SU-DHL-6 (cell line): ENCODE data around the gene TENT4A.

Experiments used
- EZH2phosphoT487 ChIP-seq: fragments of 200-600 bp; sonication (generic), shearing (Covaris generic); conservative IDR thresholded peaks from 2 replicates; pipeline ENCODE4 v1.6.1; 2018; ENCODE audit warnings: mild to moderate bottlenecking, antibody characterized with exemption, low read length, moderate library complexity, mixed read lengths
- TF ChIP-seq, protein P1 (sequence below): fragments of 200-600 bp; sonication (generic); IDR thresholded peaks from one replicate; pipeline ENCODE4 v1.5.1; 2017; ENCODE audit warnings: antibody characterized with exemption, mild to moderate bottlenecking, low read length, moderate library complexity; ENCODE audit not compliant: insufficient read depth, poor library complexity, severe bottlenecking

DNA sequence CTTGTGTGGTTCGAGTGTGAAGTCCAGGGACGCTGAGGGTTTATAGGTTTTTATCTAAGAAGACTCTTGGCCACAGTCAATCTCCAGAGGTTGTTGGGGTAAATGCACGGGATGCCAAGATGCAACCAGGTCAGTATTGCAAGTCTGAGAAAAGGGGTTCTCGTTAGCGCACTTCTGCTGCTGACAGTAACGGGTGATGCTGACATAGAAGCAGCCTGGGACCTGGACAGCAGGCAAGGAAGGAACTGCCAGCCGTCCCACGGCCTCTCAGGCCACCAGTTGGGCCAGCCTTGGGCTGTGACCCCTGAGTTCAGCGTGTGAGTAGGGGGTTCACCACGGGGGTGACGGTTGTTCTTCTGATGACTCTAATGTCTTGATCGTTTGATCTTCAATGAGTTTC, 39.0 kb downstream of the TENT4A start:
- TF ChIP-seq, protein P1, sequence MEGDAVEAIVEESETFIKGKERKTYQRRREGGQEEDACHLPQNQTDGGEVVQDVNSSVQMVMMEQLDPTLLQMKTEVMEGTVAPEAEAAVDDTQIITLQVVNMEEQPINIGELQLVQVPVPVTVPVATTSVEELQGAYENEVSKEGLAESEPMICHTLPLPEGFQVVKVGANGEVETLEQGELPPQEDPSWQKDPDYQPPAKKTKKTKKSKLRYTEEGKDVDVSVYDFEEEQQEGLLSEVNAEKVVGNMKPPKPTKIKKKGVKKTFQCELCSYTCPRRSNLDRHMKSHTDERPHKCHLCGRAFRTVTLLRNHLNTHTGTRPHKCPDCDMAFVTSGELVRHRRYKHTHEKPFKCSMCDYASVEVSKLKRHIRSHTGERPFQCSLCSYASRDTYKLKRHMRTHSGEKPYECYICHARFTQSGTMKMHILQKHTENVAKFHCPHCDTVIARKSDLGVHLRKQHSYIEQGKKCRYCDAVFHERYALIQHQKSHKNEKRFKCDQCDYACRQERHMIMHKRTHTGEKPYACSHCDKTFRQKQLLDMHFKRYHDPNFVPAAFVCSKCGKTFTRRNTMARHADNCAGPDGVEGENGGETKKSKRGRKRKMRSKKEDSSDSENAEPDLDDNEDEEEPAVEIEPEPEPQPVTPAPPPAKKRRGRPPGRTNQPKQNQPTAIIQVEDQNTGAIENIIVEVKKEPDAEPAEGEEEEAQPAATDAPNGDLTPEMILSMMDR = no peak
- no peak for TF ChIP-seq EZH2phosphoT487
